Mammary epithelial cell (primary cell): ENCODE measurements around the gene INPP4A.

Experiments
- CTCF ChIP-seq, 2 donors: IDR thresholded peaks in 1 of 2; conservative IDR thresholded peaks in 1 of 2; 2 replicates each; pipeline ENCODE4 v1.5.1; 2011 to 2012; ENCODE audit warnings: inconsistent platforms in 2 of 2, low read length in 2 of 2, mild to moderate bottlenecking in 2 of 2, control low read depth in 1 of 2, low read depth in 1 of 2; ENCODE audit not compliant: insufficient read depth in 1 of 2; ENCODE audit errors: extremely low read depth in 1 of 2
- EZH2 ChIP-seq: IDR thresholded peaks from 2 replicates; pipeline ENCODE4 v1.6.1; 2012; ENCODE audit warnings: low read length, inconsistent platforms, borderline replicate concordance

- TF ChIP-seq CTCF (conservative IDR thresholded peaks at IDR 0.05 in 1 of 2, IDR thresholded peaks at IDR 0.05 in 1 of 2; ENCODE audit: extremely low read depth in 1 of 2, insufficient read depth in 1 of 2, low read depth in 1 of 2, low read length in 2 of 2) (no peak), EZH2 (no peak)
Measured at GRCh38 chr2:98519851-98520250, 75.2 kb downstream of the INPP4A start.
